HL-60 (cell line): ENCODE results near the gene PCDH12.

Experiments used
- DNase-seq, 2 experiments: peaks; one replicate each; pipeline ENCODE4 v3.0.0-alpha.2; 2010 to 2020; ENCODE audit warnings: low read depth in 1 of 2, low spot score in 1 of 2
- H3K27ac ChIP-seq: fragments of 250-450 bp; sonication (Bioruptor Pico); replicated peaks from 2 replicates; pipeline ENCODE4 v1.5.1; 2020; ENCODE audit warnings: mild to moderate bottlenecking, moderate library complexity
- H3K27me3 ChIP-seq: fragments of 250-450 bp; sonication (Bioruptor Pico); 2 replicates; pipeline ENCODE4 v1.5.1; 2021; ENCODE audit warnings: mild to moderate bottlenecking, moderate library complexity; ENCODE audit not compliant: insufficient read depth, poor library complexity, severe bottlenecking
- H3K4me3 ChIP-seq: replicated peaks from 2 replicates; pipeline ENCODE4 v1.5.1; 2011; ENCODE audit warnings: mild to moderate bottlenecking, control low read depth, low read length; ENCODE audit not compliant: insufficient read depth
- GABPA ChIP-seq: IDR thresholded peaks from 2 replicates; pipeline ENCODE4 v1.6.1; 2012; ENCODE audit warnings: low read depth
- POLR2AphosphoS5 ChIP-seq: IDR thresholded peaks from 2 replicates; pipeline ENCODE4 v1.6.1; 2012; ENCODE audit warnings: low read depth
- SPI1 ChIP-seq: IDR thresholded peaks from 2 replicates; pipeline ENCODE4 v1.6.1; 2012; ENCODE audit warnings: low read depth, mild to moderate bottlenecking, borderline replicate concordance
- TF ChIP-seq, protein P1 (sequence below): IDR thresholded peaks from 2 replicates; pipeline ENCODE4 v1.6.1; 2012; ENCODE audit warnings: low read depth; ENCODE audit not compliant: insufficient replicate concordance
- TF ChIP-seq, protein P2 (sequence below): IDR thresholded peaks from one replicate; pipeline ENCODE4 v1.5.1; 2011; ENCODE audit warnings: low read length, control low read depth, inconsistent platforms; ENCODE audit not compliant: insufficient read depth

The PCDH12 gene

DNA sequence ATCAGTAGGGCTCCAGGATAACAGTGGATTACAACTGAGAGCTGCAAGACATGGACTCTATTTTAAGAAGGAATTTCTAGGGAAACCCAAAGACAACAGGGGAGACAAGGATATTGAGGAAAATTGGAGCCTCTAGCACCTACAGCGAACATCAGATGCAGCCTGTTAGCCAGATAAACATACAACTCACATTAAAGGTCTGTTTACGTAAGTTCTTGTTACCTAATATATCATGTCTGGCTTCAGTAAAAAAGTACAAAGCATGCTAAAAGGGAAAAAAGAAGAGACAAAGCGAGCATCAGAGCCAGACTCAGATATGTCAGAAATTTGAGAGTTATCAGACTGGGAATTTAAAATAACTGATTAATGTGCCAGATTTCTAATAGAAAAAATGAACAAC is 37.7 kb upstream of the PCDH12 start:
- no peak for DNase-seq
- Histone ChIP-seq H3K27ac (no peak overlapping the region), H3K27me3 (no peaks in the 10 kb centered on the region), H3K4me3 (no peak overlapping the region)
- TF ChIP-seq, protein P1, sequence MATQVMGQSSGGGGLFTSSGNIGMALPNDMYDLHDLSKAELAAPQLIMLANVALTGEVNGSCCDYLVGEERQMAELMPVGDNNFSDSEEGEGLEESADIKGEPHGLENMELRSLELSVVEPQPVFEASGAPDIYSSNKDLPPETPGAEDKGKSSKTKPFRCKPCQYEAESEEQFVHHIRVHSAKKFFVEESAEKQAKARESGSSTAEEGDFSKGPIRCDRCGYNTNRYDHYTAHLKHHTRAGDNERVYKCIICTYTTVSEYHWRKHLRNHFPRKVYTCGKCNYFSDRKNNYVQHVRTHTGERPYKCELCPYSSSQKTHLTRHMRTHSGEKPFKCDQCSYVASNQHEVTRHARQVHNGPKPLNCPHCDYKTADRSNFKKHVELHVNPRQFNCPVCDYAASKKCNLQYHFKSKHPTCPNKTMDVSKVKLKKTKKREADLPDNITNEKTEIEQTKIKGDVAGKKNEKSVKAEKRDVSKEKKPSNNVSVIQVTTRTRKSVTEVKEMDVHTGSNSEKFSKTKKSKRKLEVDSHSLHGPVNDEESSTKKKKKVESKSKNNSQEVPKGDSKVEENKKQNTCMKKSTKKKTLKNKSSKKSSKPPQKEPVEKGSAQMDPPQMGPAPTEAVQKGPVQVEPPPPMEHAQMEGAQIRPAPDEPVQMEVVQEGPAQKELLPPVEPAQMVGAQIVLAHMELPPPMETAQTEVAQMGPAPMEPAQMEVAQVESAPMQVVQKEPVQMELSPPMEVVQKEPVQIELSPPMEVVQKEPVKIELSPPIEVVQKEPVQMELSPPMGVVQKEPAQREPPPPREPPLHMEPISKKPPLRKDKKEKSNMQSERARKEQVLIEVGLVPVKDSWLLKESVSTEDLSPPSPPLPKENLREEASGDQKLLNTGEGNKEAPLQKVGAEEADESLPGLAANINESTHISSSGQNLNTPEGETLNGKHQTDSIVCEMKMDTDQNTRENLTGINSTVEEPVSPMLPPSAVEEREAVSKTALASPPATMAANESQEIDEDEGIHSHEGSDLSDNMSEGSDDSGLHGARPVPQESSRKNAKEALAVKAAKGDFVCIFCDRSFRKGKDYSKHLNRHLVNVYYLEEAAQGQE, result no peak
- no peak for TF ChIP-seq POLR2AphosphoS5
- TF ChIP-seq, protein P2, sequence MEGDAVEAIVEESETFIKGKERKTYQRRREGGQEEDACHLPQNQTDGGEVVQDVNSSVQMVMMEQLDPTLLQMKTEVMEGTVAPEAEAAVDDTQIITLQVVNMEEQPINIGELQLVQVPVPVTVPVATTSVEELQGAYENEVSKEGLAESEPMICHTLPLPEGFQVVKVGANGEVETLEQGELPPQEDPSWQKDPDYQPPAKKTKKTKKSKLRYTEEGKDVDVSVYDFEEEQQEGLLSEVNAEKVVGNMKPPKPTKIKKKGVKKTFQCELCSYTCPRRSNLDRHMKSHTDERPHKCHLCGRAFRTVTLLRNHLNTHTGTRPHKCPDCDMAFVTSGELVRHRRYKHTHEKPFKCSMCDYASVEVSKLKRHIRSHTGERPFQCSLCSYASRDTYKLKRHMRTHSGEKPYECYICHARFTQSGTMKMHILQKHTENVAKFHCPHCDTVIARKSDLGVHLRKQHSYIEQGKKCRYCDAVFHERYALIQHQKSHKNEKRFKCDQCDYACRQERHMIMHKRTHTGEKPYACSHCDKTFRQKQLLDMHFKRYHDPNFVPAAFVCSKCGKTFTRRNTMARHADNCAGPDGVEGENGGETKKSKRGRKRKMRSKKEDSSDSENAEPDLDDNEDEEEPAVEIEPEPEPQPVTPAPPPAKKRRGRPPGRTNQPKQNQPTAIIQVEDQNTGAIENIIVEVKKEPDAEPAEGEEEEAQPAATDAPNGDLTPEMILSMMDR, result no peak
- no peak for TF ChIP-seq SPI1
- TF ChIP-seq GABPA, result no peak

GRCh38 chr5:141994511-141995136 is 36.6 kb upstream of the PCDH12 start:
- H3K27ac ChIP-seq, result no peak overlapping the region
- no peaks in the 10 kb centered on the region for H3K27me3 ChIP-seq
- TF ChIP-seq SPI1 (no peak), GABPA (no peak), POLR2AphosphoS5 (no peak)
- TF ChIP-seq, protein P1, result no peak
- TF ChIP-seq, protein P2, result no peak
- DNase-seq, result no peak
- no peak overlapping the region for H3K4me3 ChIP-seq

GRCh38 chr5:141992349-141992963 is 34.5 kb upstream of the PCDH12 start:
- peak in 1 of 2 experiments; percentile 58 for DNase-seq
- TF ChIP-seq GABPA, result no peak
- TF ChIP-seq, protein P2, result peak; percentile 39
- Histone ChIP-seq H3K27me3 (no peaks in the 10 kb centered on the region), H3K4me3 (no peak overlapping the region), H3K27ac (no peak overlapping the region)

DNA sequence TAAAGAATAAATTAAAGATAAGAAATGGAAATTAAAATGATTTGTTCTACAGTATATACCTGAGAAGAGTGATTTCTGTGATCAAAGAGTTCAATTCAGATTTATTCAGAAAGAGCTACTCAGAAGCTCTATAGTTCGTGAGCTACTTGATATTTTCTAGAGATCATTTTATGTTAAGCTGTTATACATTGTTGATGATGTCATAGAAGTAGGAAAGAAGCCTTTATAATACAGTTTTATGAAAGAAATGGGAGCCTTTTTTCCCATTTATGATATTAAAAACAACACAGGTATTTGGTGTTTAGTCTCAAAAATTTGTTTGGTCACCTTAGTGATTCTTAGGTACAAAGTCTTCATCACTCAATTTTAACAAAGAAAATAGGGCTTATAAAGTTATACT is 31.7 kb upstream of the PCDH12 start:
- DNase-seq, result no peak
- no peak overlapping the region for H3K4me3 ChIP-seq
- H3K27me3 ChIP-seq, result no peaks in the 10 kb centered on the region
- no peak overlapping the region for H3K27ac ChIP-seq
- no peak for TF ChIP-seq GABPA
